Muscle of arm (tissue), 12 donors: ENCODE results near the gene KCNH1. TPM values are rescaled to one million over a fixed set of nuclear protein-coding genes. Genes with fewer than 3 reads are reported as not detected.

ENCODE experiments used
- DNase-seq: peaks from one replicate; pipeline ENCODE4 v3.0.0-alpha.2; 2013
- polyA plus RNA-seq, 12 donors: library from polyadenylated mRNA; unstranded; fragments of 120-200 nt; gene quantifications; one replicate each; pipeline ENCODE4 v1.2.1, GENCODE V29; 2013; ENCODE audit not compliant: insufficient read length in 12 of 12

Gene KCNH1
- polyA plus RNA-seq, 12 donors, result 0.19 to 0.63 (median 0.35) TPM; not detected in 2

DNA sequence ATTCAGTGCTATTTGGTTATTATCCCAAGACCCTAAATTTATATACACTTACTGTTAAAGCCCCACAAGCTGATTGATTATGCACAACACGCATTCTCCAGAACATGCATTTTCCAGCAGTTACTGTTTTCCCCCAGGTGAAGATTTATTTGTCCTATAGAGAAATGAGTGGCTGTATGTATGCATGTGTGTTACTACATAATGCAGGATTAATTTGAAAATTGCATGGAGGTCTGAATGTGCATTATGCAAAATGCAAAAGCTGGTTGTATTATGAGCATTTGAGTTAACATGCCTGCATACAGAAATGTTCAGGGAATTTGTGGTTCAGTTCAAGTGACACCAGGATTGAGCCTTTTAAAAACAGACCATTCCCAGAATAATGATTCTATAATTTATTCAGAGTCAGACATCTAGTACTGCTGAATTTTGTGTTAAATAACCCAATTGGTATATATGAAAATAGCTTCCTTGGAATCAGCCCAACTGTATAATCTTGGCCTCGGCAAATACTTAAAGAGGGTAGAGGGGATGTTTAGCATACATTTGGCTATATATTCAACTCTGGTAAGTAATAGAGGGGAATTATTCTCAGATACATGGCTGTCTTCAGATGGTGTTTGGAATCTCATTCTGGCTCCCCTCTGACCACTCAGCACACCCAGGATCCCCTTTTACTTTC, 485.2 kb downstream of the KCNH1 start:
- DNase-seq, result no peak

DNA sequence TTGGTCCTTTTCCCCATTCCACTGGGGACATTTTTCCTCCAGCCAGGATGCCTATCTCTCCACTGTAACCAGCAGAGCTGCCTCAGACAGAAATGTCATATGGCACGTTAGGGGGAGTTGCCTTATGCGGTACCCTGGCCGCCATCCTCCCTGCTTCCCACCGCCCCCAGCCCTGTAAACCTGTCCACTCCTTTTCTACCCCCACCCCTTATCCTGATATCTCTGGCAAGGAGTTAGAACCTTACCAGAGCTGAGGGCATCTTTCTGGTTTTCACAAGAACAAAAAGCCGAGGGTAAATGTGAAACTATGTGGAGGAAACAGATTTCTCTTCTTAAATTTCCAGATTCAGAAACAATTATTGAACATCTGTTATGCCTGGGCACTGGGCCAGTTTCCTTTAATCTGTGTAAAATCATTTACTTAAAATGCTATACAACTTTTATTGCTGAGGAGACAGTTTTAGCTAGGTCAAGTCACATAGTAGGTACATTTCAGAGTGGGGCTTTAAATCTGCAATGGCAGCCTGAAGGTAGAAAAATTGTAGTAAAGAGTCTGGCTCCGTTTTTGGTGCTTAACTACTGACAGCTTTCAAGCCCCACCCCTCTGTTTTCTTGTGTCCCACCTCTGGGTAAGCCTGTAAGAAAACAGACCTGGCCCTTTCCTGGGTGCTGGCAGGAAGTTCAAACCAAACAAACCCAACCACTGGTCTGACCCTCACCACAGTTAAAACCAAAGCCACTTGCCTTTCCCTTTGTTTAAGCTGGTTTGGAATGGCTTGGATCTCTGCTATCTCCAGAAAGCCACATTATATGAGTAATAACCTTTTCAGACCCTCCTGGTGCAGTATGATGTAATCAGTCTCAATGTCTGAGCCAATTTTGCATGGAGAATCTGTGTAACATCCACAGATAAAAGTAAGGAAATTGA, 486.3 kb downstream of the KCNH1 start:
- peak; percentile 35 for DNase-seq

DNA sequence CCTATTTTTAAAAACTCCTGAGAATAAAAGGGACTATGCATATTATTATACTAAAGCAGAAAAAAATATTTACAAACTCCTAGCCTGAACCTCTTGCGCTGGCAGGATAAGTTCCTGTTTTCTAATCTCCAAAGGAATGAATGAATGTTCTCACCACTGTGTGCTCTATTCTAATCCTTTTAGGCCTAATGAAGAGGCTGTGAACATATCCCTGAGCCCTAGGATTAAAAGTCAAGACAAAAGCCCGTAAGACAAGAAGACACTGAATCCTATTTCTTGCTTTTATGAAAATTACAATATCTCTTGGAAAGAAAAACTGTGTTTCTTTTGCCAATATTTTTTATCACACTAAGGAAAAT, 487.7 kb downstream of the KCNH1 start:
- DNase-seq, result no peak

DNA sequence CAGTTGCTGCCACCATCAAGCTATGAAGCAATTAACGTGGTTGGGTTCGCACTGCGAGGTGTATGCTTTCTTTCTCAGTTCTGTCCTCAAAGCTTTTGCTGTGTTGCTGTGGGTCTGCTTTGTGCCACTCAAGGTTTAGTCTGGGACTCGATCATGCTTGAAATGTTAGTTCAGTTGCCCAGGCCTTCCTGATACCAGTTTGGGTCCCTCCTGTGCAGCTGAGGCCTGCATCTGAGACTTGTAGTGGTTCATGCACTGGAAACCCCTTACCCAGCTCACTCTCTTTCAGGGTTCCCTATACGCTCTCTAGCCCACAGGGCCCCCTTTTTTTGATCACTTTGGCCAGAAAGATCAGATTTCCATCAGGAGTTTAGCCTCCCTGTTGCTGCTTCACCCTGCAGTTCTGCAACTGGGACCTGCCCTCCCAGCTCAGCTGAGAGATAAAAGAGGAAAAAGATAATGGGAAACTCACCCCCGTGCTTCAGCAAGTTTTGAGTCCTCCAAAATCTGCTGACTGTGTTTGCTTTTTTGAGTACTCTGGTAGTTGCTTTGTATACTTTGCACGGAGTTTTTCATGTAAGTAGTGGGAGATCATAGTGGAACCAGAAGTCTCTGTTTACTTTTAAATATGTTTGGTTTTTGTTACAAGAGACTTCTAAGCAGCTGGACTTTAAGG, 488.2 kb downstream of the KCNH1 start:
- no peak for DNase-seq

DNA sequence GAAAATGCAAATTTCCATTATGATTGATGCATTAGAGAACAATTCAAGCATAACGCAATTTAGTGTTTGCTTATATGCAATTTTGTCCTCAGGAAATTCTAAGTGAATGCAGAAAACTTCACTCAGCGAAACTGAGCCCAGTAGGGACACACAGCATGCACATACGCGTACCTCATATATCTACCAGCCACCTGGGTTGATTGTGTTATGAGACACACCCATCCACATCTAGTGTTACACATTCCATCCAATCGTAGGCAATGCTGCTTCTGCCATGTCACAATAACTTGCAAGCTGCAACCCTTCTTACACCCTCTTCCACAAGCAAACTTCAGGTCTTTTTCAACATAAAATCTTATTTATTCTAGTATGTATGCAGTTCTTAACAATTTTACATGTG, 492.4 kb downstream of the KCNH1 start:
- DNase-seq, result no peak

DNA sequence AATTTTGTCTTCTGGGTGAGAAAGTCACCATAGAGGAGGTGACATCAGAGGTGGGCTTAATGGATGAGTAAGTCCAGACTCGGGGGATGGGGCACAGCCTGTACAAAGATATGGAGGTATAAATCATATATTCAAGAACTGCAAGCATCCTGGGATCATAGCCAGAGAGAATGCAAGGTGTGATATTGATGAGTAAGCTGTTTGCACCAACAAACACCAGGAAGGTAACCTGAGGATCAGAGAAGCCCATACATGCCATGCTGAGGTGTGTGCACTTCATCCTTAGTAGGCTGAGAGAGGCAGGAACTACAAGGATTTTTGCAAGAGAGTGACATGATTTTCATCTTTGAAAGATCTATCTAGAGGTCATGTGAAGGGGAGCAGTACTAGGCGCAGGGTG, 498.8 kb downstream of the KCNH1 start:
- no peak for DNase-seq

DNA sequence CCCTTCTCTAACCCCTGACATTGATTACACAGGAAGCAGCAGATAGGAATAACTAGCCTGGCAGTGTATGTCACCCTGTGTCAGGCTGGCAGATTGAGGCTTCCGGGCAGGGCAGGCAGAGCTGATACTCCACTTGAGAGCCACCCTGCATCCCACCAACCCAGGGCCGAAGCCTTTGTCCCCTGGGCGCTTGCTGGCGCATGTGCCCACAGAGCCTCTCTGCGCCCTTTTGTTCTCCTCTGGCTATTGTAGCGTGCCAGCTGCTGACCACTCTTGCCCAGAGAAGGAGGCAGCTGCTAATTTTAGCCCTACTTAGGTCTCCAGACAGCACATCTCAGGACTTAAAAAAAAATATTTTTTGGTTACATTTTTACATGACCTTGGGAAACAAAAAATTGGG, 500.3 kb downstream of the KCNH1 start:
- no peak for DNase-seq

DNA sequence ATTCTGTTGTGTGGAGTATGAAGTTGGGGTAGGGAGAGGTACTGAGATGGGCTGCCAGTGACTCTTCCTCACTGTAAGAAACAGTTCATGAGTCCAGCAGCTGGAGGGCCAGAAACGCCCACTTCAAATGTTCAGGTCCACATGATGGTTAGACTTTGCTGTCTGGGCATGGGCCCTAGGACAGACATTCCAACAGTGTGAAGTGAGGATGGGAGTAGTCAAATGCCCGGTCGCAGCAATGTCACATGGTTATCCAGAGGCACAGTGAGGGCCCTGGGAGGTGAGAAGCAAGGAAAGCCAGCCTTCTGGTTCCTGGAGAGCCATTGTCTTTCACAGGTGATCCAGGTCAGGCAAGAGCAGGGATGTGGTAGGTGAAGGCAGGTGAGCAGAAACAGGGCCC, 500.8 kb downstream of the KCNH1 start:
- DNase-seq, result no peak

DNA sequence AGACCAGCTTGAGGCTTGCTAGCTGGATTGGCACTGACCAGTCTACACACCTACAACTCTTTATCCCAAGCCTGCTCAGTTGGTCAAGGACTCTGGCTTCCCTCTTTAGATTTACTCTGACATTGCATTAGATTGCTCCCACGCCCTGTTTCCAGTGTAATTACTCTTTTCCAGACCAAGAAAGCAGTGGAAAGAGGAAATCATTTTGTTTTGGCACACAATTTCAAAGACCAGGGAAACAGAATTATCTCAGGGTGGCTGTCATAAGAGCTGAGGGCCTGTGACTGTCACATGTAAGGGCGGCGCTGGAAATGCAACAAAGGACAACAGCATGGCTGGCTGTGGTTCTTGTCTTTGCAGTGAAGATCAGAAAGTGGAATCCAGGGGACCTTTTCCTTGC, 502.5 kb downstream of the KCNH1 start:
- DNase-seq, result no peak

DNA sequence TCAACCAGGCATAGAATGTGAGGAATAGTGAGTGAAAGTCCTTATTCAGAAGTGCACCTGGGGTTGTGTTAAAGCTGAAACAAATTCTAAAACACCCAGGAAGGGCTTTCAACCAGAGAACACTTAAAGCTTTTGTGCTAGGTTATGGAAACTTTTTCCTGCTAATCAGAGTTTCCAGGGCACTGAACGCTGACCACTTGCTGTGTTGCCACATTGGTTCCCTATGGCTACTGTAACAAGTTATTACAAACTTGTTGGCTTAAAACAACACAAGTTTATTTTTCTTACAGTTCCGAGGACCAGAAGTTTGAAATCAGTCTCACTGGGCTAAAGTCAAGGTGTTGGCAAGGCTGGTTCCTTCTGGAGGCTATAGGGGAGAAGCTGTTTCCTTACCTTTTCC, 504.7 kb downstream of the KCNH1 start:
- no peak for DNase-seq

DNA sequence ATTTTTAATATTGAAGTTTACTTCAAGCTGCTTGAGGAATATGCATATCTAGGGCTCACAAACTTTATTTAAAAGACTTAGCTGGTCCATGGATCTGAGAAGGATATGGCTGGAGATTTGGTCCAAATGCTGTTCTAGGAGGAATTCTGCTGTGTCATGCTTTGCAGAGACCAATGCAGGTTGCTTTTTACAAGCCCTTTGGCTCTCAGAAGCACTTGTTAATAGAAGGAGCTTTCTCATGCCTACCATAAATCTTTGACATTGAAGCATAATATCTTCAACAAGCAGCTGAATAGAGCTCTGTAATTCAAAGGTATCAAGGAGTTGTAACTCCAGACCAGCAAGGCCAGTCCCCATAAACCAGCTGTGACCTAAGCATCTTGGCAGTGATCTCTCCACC, 506.2 kb downstream of the KCNH1 start:
- no peak for DNase-seq

Other genes with a start within 250 kb of the KCNH1 start
- gene RCOR3, start 125.2 kb upstream of the KCNH1 start, polyA plus RNA-seq, result 10 to 100 TPM in 11 of 12 donors, not detected in 1; 37.6 to 76.9 (median 59.6) TPM
- 10 to 100 TPM in 11 of 12 donors, not detected in 1; 15.4 to 41.8 (median 23.2) TPM for gene TRAF5, start 192.7 kb upstream of the KCNH1 start, polyA plus RNA-seq